Erythroblast (primary cell): ENCODE data around the gene NKX6-1.

Experiments
- GATA1 ChIP-seq: IDR thresholded peaks from 2 replicates; pipeline ENCODE4 v1.6.1; 2011; ENCODE audit warnings: low read depth, mild to moderate bottlenecking, control low read depth, low read length, moderate library complexity
- POLR2A ChIP-seq: IDR thresholded peaks from 2 replicates; pipeline ENCODE4 v1.6.1; 2011; ENCODE audit warnings: mild to moderate bottlenecking, low read length

- TF ChIP-seq POLR2A, result no peak
- no peak for TF ChIP-seq GATA1
Observed at GRCh38 chr4:84483688-84484087, 15.4 kb downstream of the NKX6-1 start.
